H1 (cell line): ENCODE measurements around the gene SBNO1. TPM values are rescaled to one million over a fixed set of nuclear protein-coding genes. Genes with fewer than 3 reads are reported as not detected.

Experiments used
- BRCA1 ChIP-seq: IDR thresholded peaks from 2 replicates; pipeline ENCODE4 v1.6.1; 2012; ENCODE audit warnings: low read depth, low read length, improper control_type of control experiment
- CHD2 ChIP-seq: IDR thresholded peaks from 2 replicates; pipeline ENCODE4 v1.6.1; 2012; ENCODE audit warnings: low read length, improper control_type of control experiment
- CHD7 ChIP-seq: fragments of 300-600 bp; sonication (generic); IDR thresholded peaks from 2 replicates; pipeline ENCODE4 v1.7.1; 2012; ENCODE audit warnings: low read length, moderate library complexity, mild to moderate bottlenecking, inconsistent platforms; ENCODE audit not compliant: insufficient replicate concordance
- EP300 ChIP-seq, 2 experiments: IDR thresholded peaks; 1 replicate in 1 of 2; 2 replicates in 1 of 2; pipeline ENCODE4 v1.6.1; 2011 to 2012; ENCODE audit warnings: low read depth in 2 of 2, low read length in 2 of 2, mild to moderate bottlenecking in 2 of 2, borderline replicate concordance in 1 of 2, inconsistent platforms in 1 of 2, moderate library complexity in 1 of 2
- NRF1 ChIP-seq: IDR thresholded peaks from 2 replicates; pipeline ENCODE4 v1.6.1; 2011; ENCODE audit warnings: mild to moderate bottlenecking, low read depth, low read length, improper control_type of control experiment
- POLR2A ChIP-seq, 2 experiments: IDR thresholded peaks; 1 replicate in 1 of 2; 2 replicates in 1 of 2; pipeline ENCODE4 v1.6.1; 2011; ENCODE audit warnings: low read depth in 2 of 2, low read length in 2 of 2, mild to moderate bottlenecking in 2 of 2; ENCODE audit errors: control extremely low read depth in 1 of 2
- RFX5 ChIP-seq: IDR thresholded peaks from 2 replicates; pipeline ENCODE4 v1.6.1; 2011; ENCODE audit warnings: low read depth, low read length, improper control_type of control experiment, borderline replicate concordance
- TEAD4 ChIP-seq: IDR thresholded peaks from 2 replicates; pipeline ENCODE4 v1.6.1; 2012; ENCODE audit warnings: low read depth, low read length, inconsistent platforms, mixed read lengths
- YY1 ChIP-seq: IDR thresholded peaks from 2 replicates; pipeline ENCODE4 v1.6.1; 2011; ENCODE audit warnings: low read depth, mild to moderate bottlenecking, low read length
- polyA plus RNA-seq, 7 experiments: library from polyadenylated mRNA; depleted of rRNA in 3 of 7; stranded (reverse) in 5 of 7; unstranded in 2 of 7; fragments of >200 nt in 5 of 7; fragments of 200-250 nt in 2 of 7; gene quantifications; 1 replicate in 5 of 7; 2 replicates in 1 of 7; 4 replicates in 1 of 7; pipeline versions ENCODE4 v1.2.1 to v1.2.3, GENCODE V29; 2011 to 2013; ENCODE audit warnings: missing spikeins in 2 of 7, mixed read lengths in 2 of 7
- total RNA-seq: library from RNA; stranded (reverse); fragmentation: NEBNext Ultra II Directional; extraction: Animal tissue kit (Norgen Biotek cat#: 25700); gene quantifications from 2 replicates; pipeline ENCODE4 v1.2.1, GENCODE V29; 2021

The SBNO1 gene
- total and polyA plus RNA-seq, 2 of the 8 experiments (the other 6 are each of a cell fraction or from before 2014, with no cell fraction given): 6.7 to 57.7 TPM

- no peak for TF ChIP-seq CHD7
- TF ChIP-seq BRCA1: no peak
- no peak for TF ChIP-seq CHD2
- no peak for TF ChIP-seq POLR2A (IDR thresholded peaks at IDR 0.05; ENCODE audit: control extremely low read depth in 1 of 2, low read depth in 2 of 2, low read length in 2 of 2)
- no peak for TF ChIP-seq EP300 (IDR thresholded peaks at IDR 0.05; ENCODE audit: borderline replicate concordance in 1 of 2, low read depth in 2 of 2, low read length in 2 of 2)
- no peak for TF ChIP-seq RFX5
- TF ChIP-seq TEAD4: no peak
- TF ChIP-seq NRF1: no peak
- no peak for TF ChIP-seq YY1
- TF ChIP-seq, all 59 proteins: peak for 0
Measured at GRCh38 chr12:123395236-123395635, 30.6 kb upstream of the SBNO1 start (continued).
